Astrocyte (in vitro differentiated cells and primary cell): ENCODE measurements around the gene FMN1.

Experiments used
- EZH2 ChIP-seq: IDR thresholded peaks from 2 replicates; pipeline ENCODE4 v1.6.1; 2012; ENCODE audit warnings: mild to moderate bottlenecking, low read length, inconsistent platforms; ENCODE audit not compliant: insufficient read depth
- TF ChIP-seq, protein P1 (sequence below): IDR thresholded peaks from 2 replicates; pipeline ENCODE4 v1.5.1; 2011; ENCODE audit warnings: low read depth, mild to moderate bottlenecking, inconsistent platforms, low read length, moderate library complexity; ENCODE audit not compliant: insufficient read depth

DNA sequence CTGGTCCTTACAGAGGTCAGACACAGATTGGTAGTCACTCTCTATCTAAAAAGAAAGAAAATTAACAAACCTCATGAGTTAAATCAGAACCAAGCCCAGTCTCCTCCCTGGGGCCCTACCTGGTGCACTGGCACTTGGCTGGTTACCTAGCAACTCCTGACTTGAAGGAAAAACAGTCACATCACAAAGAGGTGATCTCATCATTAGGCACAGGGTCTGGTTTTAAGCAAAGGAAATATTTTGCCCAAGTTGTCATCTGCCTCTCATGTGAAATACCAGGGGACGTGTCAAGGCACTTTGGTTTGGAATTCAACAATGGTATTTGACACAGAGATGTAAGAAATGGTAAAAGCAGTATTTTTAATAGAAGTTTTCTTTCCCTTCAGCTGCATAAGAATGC is 47.7 kb upstream of the FMN1 start:
- TF ChIP-seq, protein P1, sequence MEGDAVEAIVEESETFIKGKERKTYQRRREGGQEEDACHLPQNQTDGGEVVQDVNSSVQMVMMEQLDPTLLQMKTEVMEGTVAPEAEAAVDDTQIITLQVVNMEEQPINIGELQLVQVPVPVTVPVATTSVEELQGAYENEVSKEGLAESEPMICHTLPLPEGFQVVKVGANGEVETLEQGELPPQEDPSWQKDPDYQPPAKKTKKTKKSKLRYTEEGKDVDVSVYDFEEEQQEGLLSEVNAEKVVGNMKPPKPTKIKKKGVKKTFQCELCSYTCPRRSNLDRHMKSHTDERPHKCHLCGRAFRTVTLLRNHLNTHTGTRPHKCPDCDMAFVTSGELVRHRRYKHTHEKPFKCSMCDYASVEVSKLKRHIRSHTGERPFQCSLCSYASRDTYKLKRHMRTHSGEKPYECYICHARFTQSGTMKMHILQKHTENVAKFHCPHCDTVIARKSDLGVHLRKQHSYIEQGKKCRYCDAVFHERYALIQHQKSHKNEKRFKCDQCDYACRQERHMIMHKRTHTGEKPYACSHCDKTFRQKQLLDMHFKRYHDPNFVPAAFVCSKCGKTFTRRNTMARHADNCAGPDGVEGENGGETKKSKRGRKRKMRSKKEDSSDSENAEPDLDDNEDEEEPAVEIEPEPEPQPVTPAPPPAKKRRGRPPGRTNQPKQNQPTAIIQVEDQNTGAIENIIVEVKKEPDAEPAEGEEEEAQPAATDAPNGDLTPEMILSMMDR, result no peak
- TF ChIP-seq EZH2, result no peak
